ENCODE measurements around the gene KIF5A. TPM values are rescaled to one million over a fixed set of nuclear protein-coding genes. Genes with fewer than 3 reads are reported as not detected.

The KIF5A gene
- total and polyA plus RNA-seq, 2 of the 4 experiments (the other 2 are of a cell fraction): 0.15 to 0.18 TPM

GRCh38 chr12:57628280-57629191 lies 78.7 kb downstream of the KIF5A start:
- Histone ChIP-seq H4K20me1 (ENCODE audit: insufficient read depth, low read length) (no peaks in the 10 kb centered on the region; the same call in 1 of the 2 replicates), H3K4ac (ENCODE audit: low read depth, low read length) (no peak overlapping the region), H3K79me1 (ENCODE audit: low read depth in 1 of 2, low read length in 2 of 2) (no peaks in the 10 kb centered on the region), H3K36me3 (ENCODE audit: control insufficient read depth, insufficient read depth, low read length) (peaks cover 2% of the 10 kb centered on the region; the same call in 1 of the 2 replicates), H4K91ac (ENCODE audit: insufficient read depth, low read depth, low read length) (no peak overlapping the region), H3K4me3 (ENCODE audit: insufficient read depth, low read depth, low read length) (no peak overlapping the region), H2BK15ac (ENCODE audit: low read depth, low read length) (no peak overlapping the region), H2BK120ac (ENCODE audit: low read depth, low read length) (no peak overlapping the region), H2BK20ac (ENCODE audit: low read depth, low read length) (no peak overlapping the region), H3K27ac (ENCODE audit: insufficient read depth, low read length) (no peak overlapping the region), H2BK5ac (ENCODE audit: low read depth, low read length, poor library complexity, severe bottlenecking) (no peak overlapping the region), H3K9ac (ENCODE audit: low read depth, low read length) (no peak overlapping the region), H3K9me3 (ENCODE audit: control insufficient read depth, insufficient read depth, low read length) (no peaks in the 10 kb centered on the region), H2AK9ac (replicated peaks; ENCODE audit: low read depth, low read length, poor library complexity) (peak overlapping the region; percentile 55), H4K8ac (ENCODE audit: low read depth in 2 of 2, low read length in 2 of 2) (no peak overlapping the region), H3K14ac (replicated peaks; ENCODE audit: low read depth, low read length) (no peak overlapping the region), H3K4me1 (ENCODE audit: control insufficient read depth, insufficient read depth, low read length) (peaks cover 2% of the 10 kb centered on the region; the same call in 1 of the 2 replicates), H3K23ac (ENCODE audit: low read depth, low read length) (no peak overlapping the region), H3K4me2 (ENCODE audit: low read depth, low read length) (no peak overlapping the region), H3K27me3 (ENCODE audit: control insufficient read depth, insufficient read depth, low read length) (peaks cover 72% of the 10 kb centered on the region), H3K9me1 (ENCODE audit: insufficient read depth, low read length) (peaks cover 4% of the 10 kb centered on the region; the same call in 1 of the 2 replicates), H2AFZ (replicated peaks; ENCODE audit: low read length, poor library complexity) (peak overlapping the region; percentile 75), H3K18ac (ENCODE audit: low read depth, low read length) (no peak overlapping the region), H2AK5ac (ENCODE audit: low read depth, low read length) (no peak overlapping the region), H4K5ac (ENCODE audit: low read depth, low read length) (no peak overlapping the region), H3K56ac (ENCODE audit: extremely low read depth, insufficient read depth, low read length) (no peak overlapping the region)
- DNase-seq (no peak), ATAC-seq (ENCODE audit: low read depth) (no peak)
- in situ Hi-C loops (cut with MboI; ENCODE audit: low sequenced_read_pairs): no loop called here
- WGBS, 2 experiments (ENCODE audit: extremely low coverage in 2 of 2, insufficient read length in 1 of 2): 59% methylated on average over 14 of the region's 29 CpGs; no CpG with 5 or more reads in 1 of the 2 experiments
- POLR2A ChIA-PET (ENCODE audit: unreplicated experiment): no interaction called here
- CTCF ChIA-PET: interaction anchor here (0.8 to 1.1 kb wide), 2 partner anchors 45 to 66 kb away, joined by 4 read pairs; partner anchors contain the start of gene OS9
- TF ChIP-seq RAD21 (IDR thresholded peaks at IDR 0.05; ENCODE audit: low read length) (no peak), FOS (IDR thresholded peaks at IDR 0.05; ENCODE audit: low read depth, low read length) (no peak), USF2 (IDR thresholded peaks at IDR 0.05; ENCODE audit: low read depth, low read length) (no peak), MXI1 (IDR thresholded peaks at IDR 0.05; ENCODE audit: borderline replicate concordance, low read depth, low read length) (no peak), BHLHE40 (IDR thresholded peaks at IDR 0.05; ENCODE audit: low read depth, low read length) (no peak), POLR2A (IDR thresholded peaks at IDR 0.05; ENCODE audit: low read depth, low read length) (no peak), MAFK (IDR thresholded peaks at IDR 0.05; ENCODE audit: low read depth, low read length) (no peak), ELK1 (IDR thresholded peaks at IDR 0.05; ENCODE audit: borderline replicate concordance, low read depth, low read length) (no peak)
- dilution Hi-C loops (cut with HindIII; ENCODE audit: low sequenced_read_pairs, unreplicated experiment): no loop called here
- no TSS peak for BruUV-seq (replicated peaks)
- intact Hi-C loops (cut with micrococcal nuclease): no loop called here
